Colonic mucosa (tissue), 4 donors: ENCODE data around the gene DBNDD1. TPM values are rescaled to one million over a fixed set of nuclear protein-coding genes. Genes with fewer than 3 reads are reported as not detected.
"Not testable (repeated sequence)": the region's sequence is repeated elsewhere in the genome, so short reads cannot be mapped to it uniquely, and the experiment has no call there.

Experiments used
- DNase-seq: peaks from one replicate; pipeline ENCODE4 v3.0.0-alpha.2; 2020
- H3K27ac ChIP-seq: fragments of 200-600 bp; one replicate; pipeline ENCODE4 v1.8.0; 2021
- H3K27me3 ChIP-seq: fragments of 200-600 bp; one replicate; pipeline ENCODE4 v1.8.0; 2021
- H3K36me3 ChIP-seq: fragments of 200-600 bp; one replicate; pipeline ENCODE4 v1.8.0; 2021
- H3K4me1 ChIP-seq: fragments of 200-600 bp; one replicate; pipeline ENCODE4 v1.8.0; 2021; ENCODE audit warnings: mild to moderate bottlenecking
- H3K4me3 ChIP-seq: fragments of 200-600 bp; one replicate; pipeline ENCODE4 v1.8.0; 2021
- H3K9ac ChIP-seq, 2 donors: one replicate each; pipeline ENCODE4 v1.7.0; 2013; ENCODE audit warnings: control low read depth in 2 of 2, low read depth in 2 of 2, low read length in 2 of 2
- H3K9me3 ChIP-seq: fragments of 200-600 bp; one replicate; pipeline ENCODE4 v1.8.0; 2021
- CTCF ChIP-seq: fragments of 200-600 bp; IDR thresholded peaks from one replicate; pipeline ENCODE4 v1.8.0; 2022; ENCODE audit warnings: antibody characterized with exemption, mild to moderate bottlenecking
- intact Hi-C: fragments of 100-400 bp; cut with DNase I; formaldehyde crosslinking; loops from one replicate; pipeline ENCODE4 v1.14.1; 2022
- total RNA-seq, 2 donors: library from RNA; stranded (reverse); fragmentation: NEBNext Ultra II Directional in 1 of 2; extraction: Animal tissue kit (Norgen Biotek cat#: 25700) in 1 of 2; gene quantifications; one replicate each; pipeline ENCODE4 v1.2.1, GENCODE V29; 2021
- donor health status: healthy.
- donor health status: DM: no; HTN: no; CAD: no.
- donor health status: DM: no; HTN: no; CAD: no.

Gene DBNDD1
- total RNA-seq, 2 donors from 2014 or later, result 2.2 to 5.5 TPM

- Histone ChIP-seq H3K36me3 (no peaks in the 10 kb centered on the region), H3K9ac (no peak overlapping the region), H3K4me1 (no peaks in the 10 kb centered on the region), H3K9me3 (no peaks in the 10 kb centered on the region), H3K27ac (no peak overlapping the region), H3K4me3 (no peak overlapping the region), H3K27me3 (no peaks in the 10 kb centered on the region)
- intact Hi-C loops, result no loop called here
- DNase-seq, result no peak
- TF ChIP-seq CTCF, result no peak
Measured at GRCh38 chr16:90001761-90002503, 17.3 kb downstream of the DBNDD1 start.

- Histone ChIP-seq H3K9me3 (no peaks in the 10 kb centered on the region), H3K9ac (no peak overlapping the region), H3K27ac (no peak overlapping the region), H3K27me3 (no peaks in the 10 kb centered on the region), H3K4me3 (no peak overlapping the region), H3K36me3 (no peaks in the 10 kb centered on the region), H3K4me1 (no peaks in the 10 kb centered on the region)
- intact Hi-C loops, result no loop called here
- DNase-seq, result no peak
- no peak for TF ChIP-seq CTCF
Measured at GRCh38 chr16:90000733-90001427, 18.4 kb downstream of the DBNDD1 start.

- intact Hi-C loops, result no loop called here
Measured at GRCh38 chr16:89999831-90000574, 19.3 kb downstream of the DBNDD1 start.

GRCh38 chr16:89996178-89996489 lies 23.1 kb downstream of the DBNDD1 start:
- Histone ChIP-seq H3K9me3 (no peaks in the 10 kb centered on the region), H3K4me3 (no peak overlapping the region), H3K27ac (no peak overlapping the region), H3K36me3 (no peaks in the 10 kb centered on the region), H3K9ac (no peak overlapping the region), H3K27me3 (no peaks in the 10 kb centered on the region), H3K4me1 (no peaks in the 10 kb centered on the region)
- TF ChIP-seq CTCF, result no peak
- no peak for DNase-seq
- intact Hi-C loops, result no loop called here

More at GRCh38 chr16:89999831-90000574, 19.3 kb downstream of the DBNDD1 start:
- no peak for TF ChIP-seq CTCF
- H3K4me3 ChIP-seq, result no peak overlapping the region
- H3K9ac ChIP-seq, result no peak overlapping the region
- H3K27ac ChIP-seq, result no peak overlapping the region
- DNase-seq, result no peak
- H3K4me1 ChIP-seq, result no peaks in the 10 kb centered on the region
- H3K36me3 ChIP-seq, result no peaks in the 10 kb centered on the region
- no peaks in the 10 kb centered on the region for H3K27me3 ChIP-seq
- no peaks in the 10 kb centered on the region for H3K9me3 ChIP-seq

GRCh38 chr16:89995475-89996177 lies 23.6 kb downstream of the DBNDD1 start:
- H3K36me3 ChIP-seq, H3K9me3 ChIP-seq, H3K4me1 ChIP-seq, H3K27me3 ChIP-seq, DNase-seq, H3K27ac ChIP-seq, H3K9ac ChIP-seq, intact Hi-C loops, H3K4me3 ChIP-seq: not testable (repeated sequence)

GRCh38 chr16:89994721-89995474 lies 24.4 kb downstream of the DBNDD1 start:
- H3K27ac ChIP-seq, H3K9me3 ChIP-seq, H3K27me3 ChIP-seq, H3K36me3 ChIP-seq, H3K4me3 ChIP-seq, H3K9ac ChIP-seq, H3K4me1 ChIP-seq, DNase-seq, intact Hi-C loops: not testable (repeated sequence)
